ELR (cell line): ENCODE measurements around the gene PGD.
"Not testable (repeated sequence)": the region's sequence is repeated elsewhere in the genome, so short reads cannot be mapped to it uniquely, and the experiment has no call there.

ENCODE experiments used
- DNase-seq: peaks from one replicate; pipeline ENCODE4 v3.0.0-alpha.2; 2015; ENCODE audit warnings: low read depth

PGD gene

DNA sequence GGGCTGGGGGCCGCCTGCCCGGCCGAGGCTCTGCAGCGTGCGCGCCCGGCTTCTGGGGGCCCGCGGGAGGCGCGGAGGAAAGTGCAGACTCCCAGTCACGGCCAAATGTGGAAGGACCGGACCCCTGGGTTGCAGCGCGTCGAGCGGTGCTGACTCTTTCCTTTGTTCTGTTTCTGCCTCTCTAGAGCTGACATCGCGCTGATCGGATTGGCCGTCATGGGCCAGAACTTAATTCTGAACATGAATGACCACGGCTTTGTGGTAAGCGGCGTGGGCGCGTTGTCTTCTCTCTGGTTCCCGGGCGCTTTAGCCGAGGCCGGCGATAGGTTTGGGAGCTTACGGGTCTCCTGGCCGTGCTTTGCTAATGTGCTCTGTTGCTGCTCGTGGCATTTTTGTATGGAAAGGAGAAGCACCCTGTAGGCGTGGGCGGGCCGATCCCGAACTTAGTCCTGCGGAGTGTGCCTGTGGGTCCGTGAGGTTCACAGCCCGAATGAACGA is 629 bp downstream of the PGD start:
- DNase-seq: peak; percentile 69

DNA sequence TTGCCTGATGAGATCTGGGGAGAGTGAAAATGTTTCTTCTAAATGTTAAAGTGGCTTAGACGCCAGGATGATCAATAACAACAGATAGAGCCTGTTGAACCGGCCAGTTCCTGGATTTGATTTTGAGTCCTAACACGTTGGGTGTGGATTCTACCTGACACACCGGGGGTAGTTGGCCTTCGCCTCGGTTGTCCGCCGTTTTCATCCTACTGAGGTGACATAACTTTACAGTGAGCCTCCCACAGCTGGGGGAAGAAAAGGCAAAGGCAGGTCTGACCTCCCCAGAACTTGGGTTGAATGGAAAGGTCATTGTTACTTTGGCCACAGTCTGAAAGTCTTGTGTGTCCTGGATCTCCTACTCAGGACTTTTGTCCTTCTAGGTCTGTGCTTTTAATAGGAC is 1.1 kb downstream of the PGD start:
- DNase-seq: no peak

DNA sequence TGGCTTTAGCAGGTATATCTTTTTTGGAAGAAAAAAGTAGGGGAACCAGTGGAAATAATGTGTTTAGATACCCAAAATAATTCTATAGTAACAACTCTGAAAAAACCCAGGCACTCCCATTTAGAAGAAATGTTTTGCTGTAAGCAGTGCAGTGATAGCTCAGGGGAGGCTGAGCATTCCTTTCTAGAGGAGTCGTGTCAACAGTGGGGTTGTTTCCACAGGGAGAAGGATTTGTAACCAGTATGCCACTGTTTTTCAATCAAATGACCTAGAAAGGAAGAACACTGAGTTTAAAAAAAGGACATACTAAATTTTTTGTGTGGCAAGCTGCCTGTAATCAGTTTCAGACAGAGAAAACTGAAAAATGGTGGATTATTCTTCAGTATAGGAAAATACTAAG is 2.4 kb downstream of the PGD start:
- DNase-seq: peak; percentile 32

DNA sequence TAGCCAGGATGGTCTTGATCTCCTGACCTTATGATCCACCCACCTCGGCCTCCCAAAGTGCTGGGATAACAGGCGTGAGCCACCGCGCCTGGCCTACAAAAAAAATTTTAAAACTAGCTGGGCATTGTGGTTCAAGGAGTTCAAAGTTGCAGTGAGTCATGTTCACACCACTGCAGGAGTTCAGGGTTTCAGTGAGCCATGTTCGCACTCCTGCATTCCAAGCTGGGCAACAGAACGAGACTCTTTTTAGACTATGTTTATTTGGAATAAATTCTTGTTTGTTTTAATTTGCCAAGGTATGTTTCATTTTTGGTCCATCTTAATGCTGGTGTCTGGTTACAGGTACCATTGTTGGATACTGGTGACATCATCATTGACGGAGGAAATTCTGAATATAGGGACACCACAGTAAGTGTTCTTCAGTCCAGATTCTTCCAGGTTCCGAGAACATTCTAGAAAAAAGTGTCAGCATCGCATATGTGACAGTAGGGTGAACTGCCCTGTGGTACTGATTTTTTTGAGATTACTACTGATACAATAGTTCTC is 3.9 kb downstream of the PGD start:
- DNase-seq: peak; percentile 75

DNA sequence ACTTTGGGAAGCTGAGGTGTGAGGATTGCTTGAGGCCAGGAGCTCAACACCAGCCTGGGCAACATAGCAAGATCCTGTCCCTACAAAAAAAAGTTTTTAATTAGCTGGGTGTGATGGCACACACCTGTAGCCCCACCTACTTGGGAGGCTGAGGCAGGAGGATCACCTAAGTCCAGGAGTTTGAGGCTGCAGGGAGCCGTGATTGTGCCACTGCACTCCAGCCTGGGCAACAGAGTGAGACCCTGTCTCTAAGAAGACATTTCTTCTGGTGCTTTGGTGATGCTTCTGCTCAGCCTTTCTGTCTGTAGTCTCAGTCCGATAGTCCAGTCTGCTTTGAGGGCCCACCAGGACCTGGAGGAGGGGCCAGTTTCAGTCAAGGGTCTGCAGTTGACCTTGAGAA is 8.3 kb downstream of the PGD start:
- no peak for DNase-seq

DNA sequence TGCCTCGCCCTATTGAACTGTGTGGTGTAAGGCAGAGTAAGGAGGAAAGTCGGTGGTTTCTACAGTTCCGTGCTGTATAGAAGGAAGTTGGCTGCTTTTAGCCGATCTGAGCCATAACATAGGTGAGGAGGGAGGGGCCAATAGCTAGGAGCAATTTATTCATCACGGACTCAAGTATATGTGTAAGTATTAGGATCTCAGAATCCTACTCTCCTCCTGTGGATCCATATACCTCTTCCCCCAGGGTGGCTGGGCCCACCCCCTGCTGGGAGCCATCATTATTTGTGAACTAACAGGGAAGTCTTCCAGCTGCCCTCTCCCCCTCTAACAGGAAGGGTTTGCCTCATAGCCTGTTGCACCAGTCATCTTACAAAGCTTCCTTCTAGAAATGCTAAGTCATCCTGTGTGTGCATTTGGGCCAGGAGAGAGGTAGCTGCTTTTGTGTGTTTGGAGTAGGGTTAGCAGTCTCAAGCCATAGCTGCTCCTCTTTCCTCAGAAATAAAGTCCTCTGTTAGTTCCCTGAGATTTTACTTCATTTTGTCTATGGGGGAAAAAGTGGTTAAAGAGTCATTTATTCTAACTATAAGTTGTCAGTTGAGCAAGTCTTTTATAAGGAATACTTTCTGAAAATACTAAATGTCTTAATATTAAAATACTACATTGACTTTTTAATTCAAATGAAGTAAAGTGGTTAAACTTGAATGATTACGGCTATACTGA is 16.5 kb downstream of the PGD start:
- DNase-seq: peak; percentile 66

DNA sequence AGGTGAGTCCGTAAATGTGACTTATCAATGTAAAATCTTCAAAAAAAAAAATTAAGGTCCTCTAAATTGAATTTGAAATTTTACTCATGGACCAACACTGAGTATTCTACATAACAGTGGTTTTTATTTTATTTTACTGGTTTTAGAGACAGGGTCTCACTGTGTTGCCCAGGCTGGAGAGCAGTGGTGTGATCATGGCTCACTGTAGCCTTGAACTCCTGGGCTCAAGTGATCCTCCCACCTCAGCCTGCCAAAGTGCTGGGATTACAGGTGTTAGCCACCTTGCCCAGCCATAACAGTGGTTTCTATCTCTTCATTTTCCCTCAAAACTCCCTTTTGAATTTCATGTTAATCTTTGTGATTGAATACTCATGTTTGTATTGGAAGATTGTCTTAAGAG is 17.1 kb downstream of the PGD start:
- not testable (repeated sequence) for DNase-seq

DNA sequence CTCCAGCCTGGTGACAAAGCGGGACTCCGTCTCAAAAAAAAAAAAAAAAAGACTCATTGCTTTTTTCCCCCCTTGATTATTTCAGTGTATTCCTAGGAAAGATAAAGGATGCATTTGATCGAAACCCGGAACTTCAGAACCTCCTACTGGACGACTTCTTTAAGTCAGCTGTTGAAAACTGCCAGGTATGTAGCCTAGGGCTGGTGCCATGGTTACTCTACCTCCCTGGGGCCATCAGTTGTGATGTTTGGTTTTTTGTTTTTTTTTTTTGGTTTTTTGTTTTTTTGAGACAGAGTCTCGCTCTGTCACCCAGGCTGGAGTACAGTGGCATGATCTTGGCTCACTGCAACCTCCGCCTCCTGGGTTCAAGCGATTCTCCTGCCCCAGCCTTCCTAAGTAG is 19.9 kb downstream of the PGD start:
- DNase-seq: not testable (repeated sequence)

DNA sequence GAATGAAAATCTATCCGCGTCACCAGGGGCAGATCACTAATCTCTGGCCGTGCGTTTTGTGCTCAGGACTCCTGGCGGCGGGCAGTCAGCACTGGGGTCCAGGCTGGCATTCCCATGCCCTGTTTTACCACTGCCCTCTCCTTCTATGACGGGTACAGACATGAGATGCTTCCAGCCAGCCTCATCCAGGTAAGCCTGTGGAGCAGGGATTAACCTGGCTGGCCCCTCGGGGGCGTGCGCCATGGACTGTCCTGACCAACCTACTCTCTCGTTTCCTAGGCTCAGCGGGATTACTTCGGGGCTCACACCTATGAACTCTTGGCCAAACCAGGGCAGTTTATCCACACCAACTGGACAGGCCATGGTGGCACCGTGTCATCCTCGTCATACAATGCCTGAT is 20.5 kb downstream of the PGD start:
- no peak for DNase-seq

DNA sequence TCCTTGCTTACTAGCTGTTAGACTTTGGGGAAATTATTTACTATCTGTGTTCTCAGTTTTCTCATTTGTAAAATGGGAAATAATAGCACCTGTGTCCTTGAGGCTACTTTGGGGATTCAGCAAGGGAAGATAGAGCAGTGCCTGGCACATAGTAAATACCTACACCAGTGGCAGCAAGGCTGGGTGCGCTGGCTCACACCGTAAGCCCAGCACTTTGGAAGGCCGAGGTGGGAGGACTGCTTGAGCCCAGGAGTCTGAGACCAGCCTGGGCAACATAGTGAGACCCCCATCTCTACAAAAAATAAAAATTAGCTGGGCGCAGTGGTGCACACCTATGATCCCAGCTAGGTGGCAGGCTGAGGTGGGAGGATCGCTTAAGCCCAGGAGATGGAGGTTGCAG is 22.8 kb downstream of the PGD start:
- no peak for DNase-seq

DNA sequence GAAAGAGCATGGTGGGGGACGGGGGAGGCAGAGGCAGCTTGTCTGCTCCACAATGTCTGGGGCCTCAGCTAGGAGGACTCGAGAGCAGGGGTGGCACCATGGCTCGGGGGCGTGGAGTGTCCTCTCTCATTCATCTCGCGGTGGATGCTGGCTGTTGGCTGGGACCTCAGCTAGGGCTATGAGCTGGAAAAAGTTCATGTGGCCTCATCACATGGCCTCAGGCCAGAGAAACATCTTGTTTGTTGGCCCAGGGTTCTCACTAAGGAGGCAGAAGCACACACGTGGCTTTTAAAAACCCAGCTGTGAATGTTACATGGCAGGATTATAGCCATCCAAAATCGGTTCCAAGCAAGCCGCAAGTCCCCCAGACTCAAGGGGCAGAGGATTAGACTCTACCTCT is 25.2 kb downstream of the PGD start:
- peak; percentile 36 for DNase-seq

DNA sequence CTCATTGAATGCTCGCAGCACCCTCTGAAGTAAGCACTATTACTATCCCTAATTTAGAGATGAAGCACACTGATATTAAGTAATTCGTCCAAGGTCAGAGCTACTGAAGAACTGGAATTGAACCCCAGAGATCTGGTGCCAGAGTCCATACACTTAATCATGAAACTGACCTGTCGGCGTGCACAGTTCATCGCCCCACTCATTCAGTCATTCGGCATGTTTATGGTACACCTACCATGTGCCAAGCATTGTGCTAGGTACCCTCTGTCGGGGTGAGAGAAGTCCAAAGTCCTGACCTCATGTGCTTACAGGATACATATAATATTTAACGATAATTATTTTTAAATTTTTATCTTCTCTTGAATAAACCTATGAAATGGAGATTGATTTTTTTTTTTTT is 25.8 kb downstream of the PGD start:
- DNase-seq: no peak

DNA sequence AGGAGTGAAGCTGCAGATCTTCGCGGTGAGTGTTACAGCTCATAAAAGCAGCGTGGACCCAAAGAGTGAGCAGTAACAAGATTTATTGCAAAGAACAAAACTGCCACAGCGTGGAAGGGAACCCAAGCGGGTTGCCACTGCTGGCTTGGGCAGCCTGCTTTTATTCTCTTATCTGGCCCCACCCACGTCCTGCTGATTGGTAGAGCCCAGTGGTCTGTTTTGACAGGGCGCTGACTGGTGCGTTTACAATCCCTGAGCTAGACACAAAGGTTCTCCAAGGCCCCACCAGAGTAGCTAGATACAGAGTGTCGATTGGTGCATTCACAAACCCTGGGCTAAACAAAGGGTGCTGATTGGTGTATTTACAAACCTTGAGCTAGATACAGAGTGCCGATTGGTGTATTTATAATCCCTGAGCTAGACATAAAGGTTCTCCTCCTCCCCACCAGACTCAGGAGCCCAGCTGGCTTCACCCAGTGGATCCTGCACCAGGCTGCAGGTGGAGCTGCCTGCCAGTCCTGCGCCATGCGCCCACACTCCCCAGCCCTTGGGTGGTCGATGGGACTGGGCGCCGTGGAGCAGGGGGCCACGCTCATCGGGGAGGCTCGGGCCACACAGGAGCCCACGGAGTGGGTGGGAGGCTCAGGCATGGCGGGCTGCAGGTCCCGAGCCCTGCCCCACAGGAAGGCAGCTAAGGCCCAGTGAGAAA is 27.1 kb downstream of the PGD start:
- not testable (repeated sequence) for DNase-seq

DNA sequence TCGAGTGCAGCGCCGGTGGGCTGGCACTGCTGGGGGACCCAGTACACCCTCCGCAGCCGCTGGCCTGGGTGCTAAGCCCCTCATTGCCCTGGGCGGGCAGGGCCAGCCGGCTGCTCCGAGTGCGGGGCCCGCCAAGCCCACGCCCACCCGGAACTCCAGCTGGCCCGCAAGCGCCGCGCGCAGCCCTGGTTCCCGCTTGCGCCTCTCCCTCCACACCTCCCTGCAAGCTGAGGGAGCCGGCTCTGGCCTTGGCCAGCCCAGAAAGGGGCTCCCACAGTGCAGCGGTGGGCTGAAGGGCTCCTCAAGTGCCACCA is 27.6 kb downstream of the PGD start:
- DNase-seq: not testable (repeated sequence)

DNA sequence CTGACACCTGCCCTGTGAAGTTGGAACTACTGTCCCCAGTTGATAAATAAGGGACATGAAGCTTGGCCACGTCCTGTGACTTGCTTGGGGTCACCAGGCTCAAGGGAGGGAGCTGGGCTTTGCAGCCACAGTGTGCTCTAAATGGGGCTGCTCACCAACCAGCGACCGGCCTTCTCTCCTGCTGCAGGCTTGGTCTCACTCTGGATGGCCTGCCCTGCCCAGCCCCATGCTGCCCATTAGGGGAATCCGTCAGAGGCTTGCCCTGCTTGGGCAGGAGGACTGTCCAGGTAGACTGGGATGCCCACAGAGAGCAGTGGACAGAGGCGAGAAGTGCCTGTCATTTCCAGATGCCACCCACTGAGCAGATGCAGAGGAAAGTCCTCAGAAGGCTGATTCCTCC is 30.1 kb downstream of the PGD start:
- no peak for DNase-seq

DNA sequence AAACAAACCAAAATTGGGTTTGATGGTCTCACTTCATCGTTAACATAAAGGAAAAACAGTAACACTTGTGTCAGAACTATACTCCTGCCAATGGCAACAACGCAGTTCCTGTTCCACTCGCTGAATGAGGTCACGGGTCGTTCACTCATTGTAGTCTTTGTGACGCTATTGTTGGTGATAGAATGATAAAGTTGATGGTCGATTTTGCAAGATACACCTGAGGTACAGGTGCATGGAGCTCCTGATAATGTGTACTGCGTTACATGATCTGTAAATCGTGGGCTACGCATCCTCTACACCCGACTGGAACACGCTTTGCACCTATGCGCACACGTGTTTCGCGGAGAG is 31.0 kb downstream of the PGD start:
- DNase-seq: peak; percentile 20

DNA sequence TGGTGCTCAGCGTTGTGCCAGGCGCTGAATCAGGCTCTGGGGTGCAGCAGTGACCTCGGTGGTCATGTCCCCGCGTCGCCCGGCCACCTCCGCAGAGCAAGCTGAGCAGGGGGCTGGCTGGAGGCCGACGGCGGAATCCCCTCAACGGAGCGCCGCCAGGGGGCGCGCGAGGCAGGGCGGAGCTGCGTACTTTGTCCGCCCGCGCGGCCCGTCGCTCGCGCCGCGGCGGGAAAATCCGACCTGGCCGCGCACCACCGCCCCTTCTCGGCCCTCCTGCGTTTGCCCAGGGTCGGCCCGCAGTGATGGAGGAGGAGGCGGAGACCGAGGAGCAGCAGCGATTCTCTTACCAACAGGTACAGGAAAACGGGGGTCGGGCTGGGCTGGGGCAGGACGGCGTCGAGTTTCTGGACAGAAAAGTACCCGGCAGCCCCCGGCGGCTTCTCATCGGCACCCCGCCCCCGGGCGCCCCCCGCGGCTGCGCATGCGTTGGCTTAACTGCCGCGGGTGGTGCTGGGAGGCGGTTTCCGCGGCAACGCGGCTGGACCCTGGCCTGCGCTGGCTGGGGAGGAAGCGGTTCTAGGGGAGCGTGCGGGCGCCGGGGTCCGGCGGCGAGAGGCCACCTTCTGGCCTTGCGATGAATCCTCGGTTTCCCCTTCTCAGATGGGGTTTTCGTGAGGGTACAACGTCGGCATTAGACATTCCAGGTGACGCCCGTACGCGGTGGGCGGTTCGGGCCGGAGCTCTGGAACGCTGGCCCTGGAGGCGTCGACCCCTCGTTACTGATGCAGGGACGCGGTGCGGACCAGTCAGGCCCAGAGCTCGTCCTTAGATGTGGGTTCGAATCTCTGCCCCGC is 31.6 kb downstream of the PGD start, which contains the start of gene CENPS:
Gene CENPS (plus strand): TSS at position 218 of the 854 bp plus-strand sequence. CDS start 85 bp downstream, at position 303.
- DNase-seq: peak; percentile 89

DNA sequence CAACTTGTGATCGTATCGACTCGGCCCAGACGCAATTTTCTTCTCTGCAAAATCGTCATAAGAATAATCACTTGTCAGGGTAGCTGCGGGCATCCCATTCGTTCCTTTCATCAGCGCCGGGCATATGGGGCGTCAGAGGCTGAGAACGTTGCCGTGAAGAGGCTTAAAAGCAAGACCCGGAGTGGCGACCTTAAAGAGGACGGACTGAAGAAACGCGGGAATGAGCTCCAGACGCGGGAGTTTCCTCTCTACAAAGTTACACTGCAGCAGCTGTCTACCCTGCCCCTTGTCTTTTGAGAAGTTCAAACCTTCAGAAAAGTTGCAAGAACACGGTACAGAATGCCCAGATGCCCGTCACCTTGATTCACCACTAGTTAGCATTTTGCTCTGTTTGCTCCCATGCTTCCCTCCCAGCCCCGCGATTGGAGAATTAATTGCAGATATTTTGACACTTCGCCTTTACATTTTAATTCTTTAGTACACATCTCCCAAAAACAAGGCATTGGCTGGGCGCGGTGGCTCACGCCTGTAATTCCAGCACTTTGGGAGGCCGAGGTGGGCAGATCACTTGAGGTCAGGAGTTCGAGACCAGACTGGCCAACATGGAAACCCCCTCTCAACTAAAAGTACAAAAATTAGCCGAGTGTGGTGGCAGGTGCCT is 32.3 kb downstream of the PGD start:
- peak; percentile 55 for DNase-seq

DNA sequence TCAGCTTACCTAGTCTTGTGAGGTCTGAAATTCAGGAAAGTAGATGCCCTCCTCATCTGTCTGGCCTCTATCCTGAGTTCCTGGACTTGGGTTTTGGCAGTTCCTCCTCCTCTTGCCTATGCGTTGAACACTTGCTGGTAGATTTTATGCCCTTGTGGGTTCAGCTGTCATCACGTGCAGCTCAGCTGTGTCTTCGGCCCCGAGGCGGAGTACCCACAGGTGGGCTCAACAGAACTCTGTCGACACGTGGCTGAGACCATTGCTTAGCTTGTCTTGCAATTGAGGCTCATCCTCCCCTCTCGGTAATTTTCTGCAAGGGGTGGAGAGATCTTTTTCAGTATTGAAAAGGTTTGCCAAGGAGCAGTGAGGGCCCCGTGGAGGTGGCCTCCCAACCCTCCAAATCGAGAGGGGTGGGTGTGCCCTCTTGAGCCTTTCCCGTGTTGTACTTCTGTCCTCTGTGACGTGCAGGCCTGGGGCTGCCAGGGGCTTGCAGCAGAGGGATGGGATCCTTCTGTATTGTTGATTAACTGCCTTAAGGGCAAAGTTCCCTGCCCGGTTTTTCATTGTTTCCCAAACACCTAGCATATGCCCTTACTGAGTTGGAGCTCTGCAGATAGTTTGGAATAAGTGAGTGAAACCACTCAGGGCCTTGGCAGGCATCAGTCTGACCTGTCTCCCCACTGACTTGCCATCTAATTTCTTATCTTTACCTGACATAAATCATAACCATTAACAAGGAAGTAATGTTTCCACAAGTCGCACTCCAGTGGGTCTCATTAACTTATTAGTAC is 34.2 kb downstream of the PGD start:
- DNase-seq: no peak

DNA sequence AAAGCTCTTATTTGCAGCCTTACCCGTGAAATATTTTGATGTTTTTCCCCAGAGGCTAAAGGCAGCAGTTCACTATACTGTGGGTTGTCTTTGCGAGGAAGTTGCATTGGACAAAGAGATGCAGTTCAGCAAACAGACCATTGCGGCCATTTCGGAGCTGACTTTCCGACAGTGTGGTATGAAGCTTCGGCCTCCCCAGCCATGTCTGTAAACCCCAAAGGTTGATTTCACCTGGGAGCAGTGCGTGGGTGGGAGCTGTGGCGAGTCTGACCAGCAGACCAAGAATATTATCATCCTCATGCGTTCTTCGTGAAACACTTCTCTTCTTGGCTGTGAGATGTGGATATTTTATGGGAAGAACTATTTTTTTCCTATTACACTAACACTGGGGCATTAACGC is 34.9 kb downstream of the PGD start:
- no peak for DNase-seq

DNA sequence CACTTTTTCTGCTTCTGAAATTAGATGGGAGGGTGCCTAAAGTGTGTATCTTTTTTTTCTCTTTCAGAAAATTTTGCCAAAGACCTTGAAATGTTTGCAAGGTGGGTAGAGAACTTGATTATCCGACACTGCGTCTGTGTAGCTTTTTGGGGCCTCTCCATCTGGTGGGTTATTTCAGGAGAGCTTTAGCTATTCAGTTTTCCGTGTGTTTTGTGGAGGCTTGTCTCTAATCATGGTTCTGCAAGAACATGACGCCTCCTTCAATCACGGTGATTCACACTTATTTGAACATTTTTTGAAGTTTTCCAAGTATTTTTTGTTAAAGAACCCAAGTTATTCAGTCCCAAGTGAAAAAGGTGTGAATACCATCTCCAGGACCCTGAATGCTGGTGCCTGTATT is 35.7 kb downstream of the PGD start:
- no peak for DNase-seq
